ENCODE results near the gene MZT2A. TPM values are rescaled to one million over a fixed set of nuclear protein-coding genes. Genes with fewer than 3 reads are reported as not detected.
"Not testable (repeated sequence)": the region's sequence is repeated elsewhere in the genome, so short reads cannot be mapped to it uniquely, and the experiment has no call there.

The MZT2A gene
- polyA plus RNA-seq, 3 donors = 11.1 to 26.0 (median 13.6) TPM

GRCh38 chr2:131535526-131535925 is 43.3 kb upstream of the MZT2A start:
- Histone ChIP-seq H3K27me3 (ENCODE audit: control insufficient read depth in 2 of 2, insufficient read depth in 2 of 2, low read length in 2 of 2) (no peaks in the 10 kb centered on the region), H3K9me3 (replicated peaks in 1 of 2; ENCODE audit: control insufficient read depth in 1 of 2, insufficient read depth in 1 of 2, low read length in 2 of 2) (no peaks in the 10 kb centered on the region), H3K4me3 (replicated peaks in 1 of 3; ENCODE audit: low read depth in 2 of 3, low read length in 3 of 3) (no peak overlapping the region), H2AFZ (ENCODE audit: insufficient read depth, low read depth, low read length, poor library complexity, severe bottlenecking) (no peak overlapping the region), H3K27ac (ENCODE audit: low read depth in 1 of 2, low read length in 2 of 2) (no peak overlapping the region), H3K4me2 (replicated peaks; ENCODE audit: extremely low read depth, low read length, poor library complexity, severe bottlenecking) (no peak overlapping the region), H3K36me3 (replicated peaks in 1 of 2; ENCODE audit: control insufficient read depth in 1 of 2, insufficient read depth in 2 of 2, low read length in 2 of 2) (no peaks in the 10 kb centered on the region), H4K20me1 (ENCODE audit: insufficient read depth, low read length) (no peaks in the 10 kb centered on the region), H3K4me1 (ENCODE audit: control insufficient read depth in 1 of 2, insufficient read depth in 2 of 2, low read length in 2 of 2) (no peaks in the 10 kb centered on the region), H3K79me2 (ENCODE audit: insufficient read depth, low read length) (no peaks in the 10 kb centered on the region), H3K9ac (ENCODE audit: insufficient read depth, low read length, poor library complexity, severe bottlenecking) (no peak overlapping the region)
- Mint-ChIP-seq H3K4me1 (no peaks in the 10 kb centered on the region), H3K27me3 (ENCODE audit: low read depth in 3 of 3) (peaks cover 6% of the 10 kb centered on the region in 3 donors), H3K4me3 (no peak overlapping the region), H3K27ac (no peak overlapping the region), H3K9me3 (peaks cover 0 to 1% (median 0%) of the 10 kb centered on the region in 7 donors), H3K36me3 (no peaks in the 10 kb centered on the region)
- 80% methylated on average over 1 of the region's 4 CpGs for WGBS (ENCODE audit: insufficient coverage)
- intact Hi-C loops (cut with micrococcal nuclease) = no loop called here
- TF ChIP-seq, protein P1, sequence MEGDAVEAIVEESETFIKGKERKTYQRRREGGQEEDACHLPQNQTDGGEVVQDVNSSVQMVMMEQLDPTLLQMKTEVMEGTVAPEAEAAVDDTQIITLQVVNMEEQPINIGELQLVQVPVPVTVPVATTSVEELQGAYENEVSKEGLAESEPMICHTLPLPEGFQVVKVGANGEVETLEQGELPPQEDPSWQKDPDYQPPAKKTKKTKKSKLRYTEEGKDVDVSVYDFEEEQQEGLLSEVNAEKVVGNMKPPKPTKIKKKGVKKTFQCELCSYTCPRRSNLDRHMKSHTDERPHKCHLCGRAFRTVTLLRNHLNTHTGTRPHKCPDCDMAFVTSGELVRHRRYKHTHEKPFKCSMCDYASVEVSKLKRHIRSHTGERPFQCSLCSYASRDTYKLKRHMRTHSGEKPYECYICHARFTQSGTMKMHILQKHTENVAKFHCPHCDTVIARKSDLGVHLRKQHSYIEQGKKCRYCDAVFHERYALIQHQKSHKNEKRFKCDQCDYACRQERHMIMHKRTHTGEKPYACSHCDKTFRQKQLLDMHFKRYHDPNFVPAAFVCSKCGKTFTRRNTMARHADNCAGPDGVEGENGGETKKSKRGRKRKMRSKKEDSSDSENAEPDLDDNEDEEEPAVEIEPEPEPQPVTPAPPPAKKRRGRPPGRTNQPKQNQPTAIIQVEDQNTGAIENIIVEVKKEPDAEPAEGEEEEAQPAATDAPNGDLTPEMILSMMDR (IDR thresholded peaks at IDR 0.05) = no peak
- no peak for DNase-seq

- H3K4me3 Mint-ChIP-seq; H3K4me3 ChIP-seq (replicated peaks in 1 of 3; ENCODE audit: low read depth in 2 of 3, low read length in 3 of 3); H3K36me3 ChIP-seq (replicated peaks in 1 of 2; ENCODE audit: control insufficient read depth in 1 of 2, insufficient read depth in 2 of 2, low read length in 2 of 2); H3K9ac ChIP-seq (ENCODE audit: insufficient read depth, low read length, poor library complexity, severe bottlenecking); H3K79me2 ChIP-seq (ENCODE audit: insufficient read depth, low read length); H3K36me3 Mint-ChIP-seq; H2AFZ ChIP-seq (ENCODE audit: insufficient read depth, low read depth, low read length, poor library complexity, severe bottlenecking); H3K9me3 Mint-ChIP-seq; H3K4me1 Mint-ChIP-seq; H3K27me3 Mint-ChIP-seq (ENCODE audit: low read depth in 3 of 3); H3K27me3 ChIP-seq (ENCODE audit: control insufficient read depth in 2 of 2, insufficient read depth in 2 of 2, low read length in 2 of 2); intact Hi-C loops (cut with micrococcal nuclease); H3K4me2 ChIP-seq (replicated peaks; ENCODE audit: extremely low read depth, low read length, poor library complexity, severe bottlenecking); H3K27ac Mint-ChIP-seq; H3K4me1 ChIP-seq (ENCODE audit: control insufficient read depth in 1 of 2, insufficient read depth in 2 of 2, low read length in 2 of 2); H3K27ac ChIP-seq (ENCODE audit: low read depth in 1 of 2, low read length in 2 of 2); H3K9me3 ChIP-seq (replicated peaks in 1 of 2; ENCODE audit: control insufficient read depth in 1 of 2, insufficient read depth in 1 of 2, low read length in 2 of 2); H4K20me1 ChIP-seq (ENCODE audit: insufficient read depth, low read length); DNase-seq: not testable (repeated sequence)
- 60% methylated on average over 1 of the region's 11 CpGs for WGBS (ENCODE audit: insufficient coverage)
Measured at GRCh38 chr2:131534965-131535364, 42.8 kb upstream of the MZT2A start.

- intact Hi-C loops (cut with micrococcal nuclease); H3K4me3 Mint-ChIP-seq: not testable (repeated sequence)
- WGBS (ENCODE audit: insufficient coverage) = 80% methylated on average over 2 of the region's 13 CpGs
Measured at GRCh38 chr2:131534317-131534672, 42.1 kb upstream of the MZT2A start.

GRCh38 chr2:131533609-131534316 is 41.6 kb upstream of the MZT2A start:
- H3K4me2 ChIP-seq (replicated peaks; ENCODE audit: extremely low read depth, low read length, poor library complexity, severe bottlenecking); H3K27ac ChIP-seq (ENCODE audit: low read depth in 1 of 2, low read length in 2 of 2); H3K4me3 ChIP-seq (replicated peaks in 1 of 3; ENCODE audit: low read depth in 2 of 3, low read length in 3 of 3); H3K79me2 ChIP-seq (ENCODE audit: insufficient read depth, low read length); H3K9ac ChIP-seq (ENCODE audit: insufficient read depth, low read length, poor library complexity, severe bottlenecking); intact Hi-C loops (cut with micrococcal nuclease); H3K36me3 ChIP-seq (replicated peaks in 1 of 2; ENCODE audit: control insufficient read depth in 1 of 2, insufficient read depth in 2 of 2, low read length in 2 of 2); H3K4me3 Mint-ChIP-seq; H3K9me3 ChIP-seq (replicated peaks in 1 of 2; ENCODE audit: control insufficient read depth in 1 of 2, insufficient read depth in 1 of 2, low read length in 2 of 2); DNase-seq; H3K36me3 Mint-ChIP-seq; H4K20me1 ChIP-seq (ENCODE audit: insufficient read depth, low read length); H3K27ac Mint-ChIP-seq; H3K4me1 Mint-ChIP-seq; H3K4me1 ChIP-seq (ENCODE audit: control insufficient read depth in 1 of 2, insufficient read depth in 2 of 2, low read length in 2 of 2); H3K9me3 Mint-ChIP-seq; H2AFZ ChIP-seq (ENCODE audit: insufficient read depth, low read depth, low read length, poor library complexity, severe bottlenecking): not testable (repeated sequence)
- H3K27me3 Mint-ChIP-seq (ENCODE audit: low read depth in 3 of 3) = peaks cover 15 to 19% (median 19%) of the 10 kb centered on the region in 3 donors
- WGBS (ENCODE audit: insufficient coverage) = 82% methylated on average over 9 of the region's 17 CpGs
- peaks cover 0 to 10% of the 10 kb centered on the region in 2 donors for H3K27me3 ChIP-seq (ENCODE audit: control insufficient read depth in 2 of 2, insufficient read depth in 2 of 2, low read length in 2 of 2)

More at GRCh38 chr2:131534317-131534672, 42.1 kb upstream of the MZT2A start:
- H3K27ac Mint-ChIP-seq; H3K4me1 Mint-ChIP-seq; H3K36me3 ChIP-seq (replicated peaks in 1 of 2; ENCODE audit: control insufficient read depth in 1 of 2, insufficient read depth in 2 of 2, low read length in 2 of 2); H2AFZ ChIP-seq (ENCODE audit: insufficient read depth, low read depth, low read length, poor library complexity, severe bottlenecking); H3K27me3 ChIP-seq (ENCODE audit: control insufficient read depth in 2 of 2, insufficient read depth in 2 of 2, low read length in 2 of 2); DNase-seq; H3K36me3 Mint-ChIP-seq; H3K27ac ChIP-seq (ENCODE audit: low read depth in 1 of 2, low read length in 2 of 2); H4K20me1 ChIP-seq (ENCODE audit: insufficient read depth, low read length); H3K4me2 ChIP-seq (replicated peaks; ENCODE audit: extremely low read depth, low read length, poor library complexity, severe bottlenecking); H3K79me2 ChIP-seq (ENCODE audit: insufficient read depth, low read length); H3K4me3 ChIP-seq (replicated peaks in 1 of 3; ENCODE audit: low read depth in 2 of 3, low read length in 3 of 3); H3K9ac ChIP-seq (ENCODE audit: insufficient read depth, low read length, poor library complexity, severe bottlenecking); H3K9me3 Mint-ChIP-seq; H3K4me1 ChIP-seq (ENCODE audit: control insufficient read depth in 1 of 2, insufficient read depth in 2 of 2, low read length in 2 of 2); H3K9me3 ChIP-seq (replicated peaks in 1 of 2; ENCODE audit: control insufficient read depth in 1 of 2, insufficient read depth in 1 of 2, low read length in 2 of 2): not testable (repeated sequence)
- H3K27me3 Mint-ChIP-seq (ENCODE audit: low read depth in 3 of 3) = peaks cover 11 to 15% (median 14%) of the 10 kb centered on the region in 3 donors
